ENCODE results near the gene PPP2R5C.

- no peak for TF ChIP-seq CTCF (IDR thresholded peaks at IDR 0.05; ENCODE audit: poor library complexity, severe bottlenecking)
- no peak for TF ChIP-seq EZH2 (IDR thresholded peaks at IDR 0.05; ENCODE audit: borderline replicate concordance, insufficient read depth, low read length, poor library complexity, severe bottlenecking)
- no peak for TF ChIP-seq MXI1 (conservative IDR thresholded peaks at IDR 0.05; ENCODE audit: poor library complexity, severe bottlenecking)
- no peak for TF ChIP-seq POLR2AphosphoS5 (IDR thresholded peaks at IDR 0.05)
- no peak for TF ChIP-seq TAF1 (IDR thresholded peaks at IDR 0.05; ENCODE audit: low read depth)
These were observed 168.4 kb downstream of the PPP2R5C start for GRCh38 chr14:101929946-101930345.
